Measurements from ENCODE around the gene NINJ1.

DNA sequence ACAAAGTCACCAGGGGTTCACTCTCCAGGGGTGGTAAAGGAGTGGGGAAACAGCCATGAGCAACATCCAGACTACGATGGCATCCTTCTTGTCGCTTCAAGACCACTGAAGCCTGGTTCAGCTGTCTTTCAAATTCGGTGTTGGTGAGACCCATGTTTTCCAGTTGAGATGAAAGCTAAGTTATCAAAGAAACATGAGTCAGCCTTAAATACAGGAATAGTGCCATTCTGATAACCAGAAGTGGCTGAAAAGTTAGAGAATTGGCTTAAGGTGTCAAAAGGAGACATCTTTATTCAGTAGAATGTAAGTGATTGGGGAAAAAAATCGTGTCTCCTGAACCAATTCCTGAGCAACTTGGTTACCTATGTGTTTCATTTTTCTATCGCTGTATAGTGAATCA is 45.0 kb downstream of the NINJ1 start:
- TF ChIP-seq, protein P1, sequence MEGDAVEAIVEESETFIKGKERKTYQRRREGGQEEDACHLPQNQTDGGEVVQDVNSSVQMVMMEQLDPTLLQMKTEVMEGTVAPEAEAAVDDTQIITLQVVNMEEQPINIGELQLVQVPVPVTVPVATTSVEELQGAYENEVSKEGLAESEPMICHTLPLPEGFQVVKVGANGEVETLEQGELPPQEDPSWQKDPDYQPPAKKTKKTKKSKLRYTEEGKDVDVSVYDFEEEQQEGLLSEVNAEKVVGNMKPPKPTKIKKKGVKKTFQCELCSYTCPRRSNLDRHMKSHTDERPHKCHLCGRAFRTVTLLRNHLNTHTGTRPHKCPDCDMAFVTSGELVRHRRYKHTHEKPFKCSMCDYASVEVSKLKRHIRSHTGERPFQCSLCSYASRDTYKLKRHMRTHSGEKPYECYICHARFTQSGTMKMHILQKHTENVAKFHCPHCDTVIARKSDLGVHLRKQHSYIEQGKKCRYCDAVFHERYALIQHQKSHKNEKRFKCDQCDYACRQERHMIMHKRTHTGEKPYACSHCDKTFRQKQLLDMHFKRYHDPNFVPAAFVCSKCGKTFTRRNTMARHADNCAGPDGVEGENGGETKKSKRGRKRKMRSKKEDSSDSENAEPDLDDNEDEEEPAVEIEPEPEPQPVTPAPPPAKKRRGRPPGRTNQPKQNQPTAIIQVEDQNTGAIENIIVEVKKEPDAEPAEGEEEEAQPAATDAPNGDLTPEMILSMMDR (IDR thresholded peaks at IDR 0.05; ENCODE audit: extremely low read depth in 1 of 2, insufficient read depth in 1 of 2, low read depth in 1 of 2, low read length in 2 of 2): no peak
- no peak for TF ChIP-seq POLR2A (IDR thresholded peaks at IDR 0.05; ENCODE audit: low read depth, low read length)
- TF ChIP-seq EZH2 (IDR thresholded peaks at IDR 0.05; ENCODE audit: borderline replicate concordance, low read depth, low read length, severe bottlenecking): no peak
- TF ChIP-seq POLR2AphosphoS5 (IDR thresholded peaks at IDR 0.05; ENCODE audit: insufficient read depth, low read depth, low read length): no peak
- no peak for TF ChIP-seq MYC (IDR thresholded peaks at IDR 0.05; ENCODE audit: low read depth, low read length)
- TF ChIP-seq JUN (IDR thresholded peaks at IDR 0.05; ENCODE audit: borderline replicate concordance, insufficient read depth, insufficient read length, low read depth): no peak
- TF ChIP-seq FOS (IDR thresholded peaks at IDR 0.05; ENCODE audit: borderline replicate concordance, insufficient read depth, low read length): no peak
